GM12878 (cell line): Measurements from ENCODE around the gene TMEM82. TPM values are rescaled to one million over a fixed set of nuclear protein-coding genes. Genes with fewer than 3 reads are reported as not detected.

Source experiments
- ASH2L ChIP-seq: fragments of 300-600, 200-600 bp; sonication (generic); IDR thresholded peaks from 2 replicates; pipeline ENCODE4 v1.6.1; 2017; ENCODE audit warnings: low read depth, mild to moderate bottlenecking, borderline replicate concordance
- BCL11A ChIP-seq: IDR thresholded peaks from 2 replicates; pipeline ENCODE4 v1.6.1; 2011; ENCODE audit warnings: low read depth, low read length
- BHLHE40 ChIP-seq, 2 experiments: fragments of 450-650 bp in 1 of 2; IDR thresholded peaks; 2 replicates each; pipeline ENCODE4 v1.6.1; 2011 to 2017; ENCODE audit warnings: low read depth in 2 of 2, borderline replicate concordance in 1 of 2, improper control_type of control experiment in 1 of 2, low read length in 1 of 2, mild to moderate bottlenecking in 1 of 2
- CHD1 ChIP-seq: IDR thresholded peaks from 2 replicates; pipeline ENCODE4 v1.6.1; 2012; ENCODE audit warnings: low read depth, low read length, improper control_type of control experiment
- CHD4 ChIP-seq: fragments of 200-600 bp; sonication (generic); IDR thresholded peaks from 2 replicates; pipeline ENCODE4 v1.6.1; 2016; ENCODE audit warnings: mild to moderate bottlenecking
- EGR1 ChIP-seq, 2 experiments: IDR thresholded peaks; 1 replicate in 1 of 2; 2 replicates in 1 of 2; pipeline ENCODE4 v1.6.1; 2011 to 2012; ENCODE audit warnings: low read depth in 2 of 2, low read length in 2 of 2, borderline replicate concordance in 1 of 2, mild to moderate bottlenecking in 1 of 2, moderate library complexity in 1 of 2
- FOS ChIP-seq: IDR thresholded peaks from 3 replicates; pipeline ENCODE4 v1.6.1; 2011; ENCODE audit warnings: borderline replicate concordance; ENCODE audit not compliant: insufficient read length; ENCODE audit errors: extremely low read depth
- FOXM1 ChIP-seq: IDR thresholded peaks from 2 replicates; pipeline ENCODE4 v1.6.1; 2012; ENCODE audit warnings: low read depth, mild to moderate bottlenecking, inconsistent platforms, low read length, moderate library complexity
- MTA2 ChIP-seq: fragments of 450-650 bp; IDR thresholded peaks from 2 replicates; pipeline ENCODE4 v1.6.1; 2016; ENCODE audit warnings: low read depth, mild to moderate bottlenecking, moderate library complexity
- RAD21 ChIP-seq: IDR thresholded peaks from 2 replicates; pipeline ENCODE4 v1.6.1; 2011; ENCODE audit warnings: mild to moderate bottlenecking, low read depth, low read length, moderate library complexity; ENCODE audit not compliant: insufficient read depth
- SIX5 ChIP-seq: IDR thresholded peaks from 2 replicates; pipeline ENCODE4 v1.6.1; 2011; ENCODE audit warnings: mild to moderate bottlenecking, low read depth, low read length, moderate library complexity; ENCODE audit not compliant: severe bottlenecking
- SPI1 ChIP-seq: IDR thresholded peaks from 2 replicates; pipeline ENCODE4 v1.6.1; 2011; ENCODE audit warnings: low read depth, mild to moderate bottlenecking, low read length, moderate library complexity, borderline replicate concordance; ENCODE audit not compliant: insufficient read depth
- TCF12 ChIP-seq: IDR thresholded peaks from 2 replicates; pipeline ENCODE4 v1.6.1; 2011; ENCODE audit warnings: low read depth, mild to moderate bottlenecking, low read length
- WRNIP1 ChIP-seq: IDR thresholded peaks from 2 replicates; pipeline ENCODE4 v1.6.1; 2011; ENCODE audit warnings: low read depth, low read length, improper control_type of control experiment, borderline replicate concordance
- YY1 ChIP-seq: IDR thresholded peaks from 2 replicates; pipeline ENCODE4 v1.6.1; 2011; ENCODE audit warnings: low read depth, mild to moderate bottlenecking, low read length
- polyA plus RNA-seq, 11 experiments: library from polyadenylated mRNA; depleted of rRNA in 4 of 11; unstranded in 6 of 11; stranded (reverse) in 5 of 11; fragments of >200 nt; fragmentation: Nextera tagmentation in 4 of 11; fragmentation: Illumina TruSeq in 1 of 11; extraction: Ambion mirVana in 4 of 11; extraction: Trizol in 1 of 11; gene quantifications; 1 replicate in 1 of 11; 2 replicates in 10 of 11; pipeline versions ENCODE4 v1.2.1 to v1.2.3, GENCODE V29; 2011 to 2016; ENCODE audit warnings: inconsistent platforms in 2 of 11, missing spikeins in 2 of 11, low read depth in 1 of 11
- total RNA-seq, 4 experiments: library from RNA; depleted of rRNA in 3 of 4; stranded (reverse); fragments of >200 nt in 3 of 4; fragmentation: Illumina TruSeq in 1 of 4; extraction: Trizol in 1 of 4; gene quantifications; 2 replicates each; pipeline versions ENCODE4 v1.2.1 to v1.2.3, GENCODE V29; 2013 to 2021
- TF ChIP-seq, protein P1 (sequence below): IDR thresholded peaks from 2 replicates; pipeline ENCODE4 v1.6.1; 2011; ENCODE audit warnings: mild to moderate bottlenecking, low read depth, low read length, moderate library complexity; ENCODE audit not compliant: insufficient replicate concordance
- TF ChIP-seq, protein P2 (sequence below): fragments of 450-650 bp; formaldehyde crosslinking; IDR thresholded peaks from 2 replicates; pipeline ENCODE4 v1.4.0; 2022; ENCODE audit warnings: mild to moderate bottlenecking, moderate library complexity
- TF ChIP-seq, protein P3 (sequence below): fragments of 450-650 bp; IDR thresholded peaks from 2 replicates; pipeline ENCODE4 v1.6.1; 2016; ENCODE audit warnings: mild to moderate bottlenecking
- TF ChIP-seq, protein P4 (sequence below): IDR thresholded peaks from 2 replicates; pipeline ENCODE4 v1.6.1; 2012; ENCODE audit warnings: low read length, inconsistent platforms

TMEM82 gene
- total and polyA plus RNA-seq, 10 of the 15 experiments (the other 5 are each of a cell fraction or from before 2014, with no cell fraction given), result not detected

DNA sequence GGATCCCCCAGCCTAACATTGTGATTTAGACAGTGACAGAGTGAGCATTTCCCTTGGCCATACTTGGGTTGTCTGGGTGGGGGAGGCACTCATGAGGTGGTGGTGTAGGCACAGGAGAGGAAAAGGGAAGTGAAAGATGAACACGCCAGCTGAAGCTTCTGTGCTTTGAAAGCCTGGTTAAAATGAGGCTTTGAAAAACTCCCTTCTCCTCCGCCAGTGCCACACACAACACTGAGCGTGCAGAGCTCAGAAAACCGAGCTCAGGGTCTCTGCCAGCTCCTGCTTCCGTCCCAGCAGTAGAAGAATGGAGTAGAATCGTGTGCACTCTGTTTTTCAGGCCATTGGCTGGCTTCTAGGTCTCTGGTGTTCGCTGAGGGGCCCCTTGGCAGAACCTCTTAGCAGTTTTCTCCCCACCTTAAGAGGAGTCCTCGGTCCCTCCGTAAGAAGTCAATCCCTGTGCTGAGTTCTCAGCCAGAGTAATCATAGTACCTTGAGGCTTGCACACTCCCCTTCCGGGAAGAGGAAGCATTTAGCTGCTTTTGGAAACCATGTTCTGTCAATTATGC is 45.3 kb upstream of the TMEM82 start (continued):
- TF ChIP-seq TCF12 (peak; percentile 91), ASH2L (no peak), FOXM1 (peak; percentile 37; the same call in 1 of the 2 replicates), BCL11A (peak; percentile 86), WRNIP1 (0 out of 2 replicates have a peak, but pooled peaks have one; percentile 34), SPI1 (peak; percentile 100), RAD21 (no peak; the same call in 1 of the 2 replicates), CHD4 (no peak), CHD1 (no peak), FOS (no peak), SIX5 (no peak), EGR1 (IDR thresholded peaks at IDR 0.05; ENCODE audit: borderline replicate concordance in 1 of 2, low read depth in 2 of 2, low read length in 2 of 2) (peak in 1 of 2 experiments; percentile 50; a peak in 1 of 3 replicates), BHLHE40 (IDR thresholded peaks at IDR 0.05; ENCODE audit: borderline replicate concordance in 1 of 2, low read depth in 2 of 2, low read length in 1 of 2) (peak; percentile 83), YY1 (peak; percentile 65), MTA2 (peak; percentile 86)
- TF ChIP-seq, protein P1, sequence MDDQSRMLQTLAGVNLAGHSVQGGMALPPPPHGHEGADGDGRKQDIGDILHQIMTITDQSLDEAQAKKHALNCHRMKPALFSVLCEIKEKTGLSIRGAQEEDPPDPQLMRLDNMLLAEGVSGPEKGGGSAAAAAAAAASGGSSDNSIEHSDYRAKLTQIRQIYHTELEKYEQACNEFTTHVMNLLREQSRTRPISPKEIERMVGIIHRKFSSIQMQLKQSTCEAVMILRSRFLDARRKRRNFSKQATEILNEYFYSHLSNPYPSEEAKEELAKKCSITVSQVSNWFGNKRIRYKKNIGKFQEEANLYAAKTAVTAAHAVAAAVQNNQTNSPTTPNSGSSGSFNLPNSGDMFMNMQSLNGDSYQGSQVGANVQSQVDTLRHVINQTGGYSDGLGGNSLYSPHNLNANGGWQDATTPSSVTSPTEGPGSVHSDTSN, result peak; percentile 64
- TF ChIP-seq, protein P2, sequence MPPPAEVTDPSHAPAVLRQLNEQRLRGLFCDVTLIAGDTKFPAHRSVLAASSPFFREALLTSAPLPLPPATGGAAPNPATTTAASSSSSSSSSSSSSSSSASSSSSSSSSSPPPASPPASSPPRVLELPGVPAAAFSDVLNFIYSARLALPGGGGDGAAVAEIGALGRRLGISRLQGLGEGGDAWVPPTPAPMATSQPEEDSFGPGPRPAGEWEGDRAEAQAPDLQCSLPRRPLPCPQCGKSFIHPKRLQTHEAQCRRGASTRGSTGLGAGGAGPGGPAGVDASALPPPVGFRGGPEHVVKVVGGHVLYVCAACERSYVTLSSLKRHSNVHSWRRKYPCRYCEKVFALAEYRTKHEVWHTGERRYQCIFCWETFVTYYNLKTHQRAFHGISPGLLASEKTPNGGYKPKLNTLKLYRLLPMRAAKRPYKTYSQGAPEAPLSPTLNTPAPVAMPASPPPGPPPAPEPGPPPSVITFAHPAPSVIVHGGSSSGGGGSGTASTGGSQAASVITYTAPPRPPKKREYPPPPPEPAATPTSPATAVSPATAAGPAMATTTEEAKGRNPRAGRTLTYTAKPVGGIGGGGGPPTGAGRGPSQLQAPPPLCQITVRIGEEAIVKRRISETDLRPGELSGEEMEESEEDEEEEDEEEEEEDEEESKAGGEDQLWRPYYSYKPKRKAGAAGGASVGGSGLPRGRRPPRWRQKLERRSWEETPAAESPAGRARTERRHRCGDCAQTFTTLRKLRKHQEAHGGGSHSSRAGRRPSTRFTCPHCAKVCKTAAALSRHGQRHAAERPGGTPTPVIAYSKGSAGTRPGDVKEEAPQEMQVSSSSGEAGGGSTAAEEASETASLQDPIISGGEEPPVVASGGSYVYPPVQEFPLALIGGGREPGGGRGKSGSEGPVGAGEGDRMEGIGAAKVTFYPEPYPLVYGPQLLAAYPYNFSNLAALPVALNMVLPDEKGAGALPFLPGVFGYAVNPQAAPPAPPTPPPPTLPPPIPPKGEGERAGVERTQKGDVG, result no peak
- TF ChIP-seq, protein P3, sequence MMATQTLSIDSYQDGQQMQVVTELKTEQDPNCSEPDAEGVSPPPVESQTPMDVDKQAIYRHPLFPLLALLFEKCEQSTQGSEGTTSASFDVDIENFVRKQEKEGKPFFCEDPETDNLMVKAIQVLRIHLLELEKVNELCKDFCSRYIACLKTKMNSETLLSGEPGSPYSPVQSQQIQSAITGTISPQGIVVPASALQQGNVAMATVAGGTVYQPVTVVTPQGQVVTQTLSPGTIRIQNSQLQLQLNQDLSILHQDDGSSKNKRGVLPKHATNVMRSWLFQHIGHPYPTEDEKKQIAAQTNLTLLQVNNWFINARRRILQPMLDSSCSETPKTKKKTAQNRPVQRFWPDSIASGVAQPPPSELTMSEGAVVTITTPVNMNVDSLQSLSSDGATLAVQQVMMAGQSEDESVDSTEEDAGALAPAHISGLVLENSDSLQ, result peak; percentile 71
- TF ChIP-seq, protein P4, sequence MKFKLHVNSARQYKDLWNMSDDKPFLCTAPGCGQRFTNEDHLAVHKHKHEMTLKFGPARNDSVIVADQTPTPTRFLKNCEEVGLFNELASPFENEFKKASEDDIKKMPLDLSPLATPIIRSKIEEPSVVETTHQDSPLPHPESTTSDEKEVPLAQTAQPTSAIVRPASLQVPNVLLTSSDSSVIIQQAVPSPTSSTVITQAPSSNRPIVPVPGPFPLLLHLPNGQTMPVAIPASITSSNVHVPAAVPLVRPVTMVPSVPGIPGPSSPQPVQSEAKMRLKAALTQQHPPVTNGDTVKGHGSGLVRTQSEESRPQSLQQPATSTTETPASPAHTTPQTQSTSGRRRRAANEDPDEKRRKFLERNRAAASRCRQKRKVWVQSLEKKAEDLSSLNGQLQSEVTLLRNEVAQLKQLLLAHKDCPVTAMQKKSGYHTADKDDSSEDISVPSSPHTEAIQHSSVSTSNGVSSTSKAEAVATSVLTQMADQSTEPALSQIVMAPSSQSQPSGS, result no peak; the same call in 1 of the 2 replicates
